T-helper 22 cell (primary cell): ENCODE results near the gene MRPL30.
"Not testable (repeated sequence)": the region's sequence is repeated elsewhere in the genome, so short reads cannot be mapped to it uniquely, and the experiment has no call there.

Experiments used
- DNase-seq: peaks from one replicate; pipeline ENCODE4 v3.0.0-alpha.2; 2020; ENCODE audit warnings: low read depth

The MRPL30 gene

DNA sequence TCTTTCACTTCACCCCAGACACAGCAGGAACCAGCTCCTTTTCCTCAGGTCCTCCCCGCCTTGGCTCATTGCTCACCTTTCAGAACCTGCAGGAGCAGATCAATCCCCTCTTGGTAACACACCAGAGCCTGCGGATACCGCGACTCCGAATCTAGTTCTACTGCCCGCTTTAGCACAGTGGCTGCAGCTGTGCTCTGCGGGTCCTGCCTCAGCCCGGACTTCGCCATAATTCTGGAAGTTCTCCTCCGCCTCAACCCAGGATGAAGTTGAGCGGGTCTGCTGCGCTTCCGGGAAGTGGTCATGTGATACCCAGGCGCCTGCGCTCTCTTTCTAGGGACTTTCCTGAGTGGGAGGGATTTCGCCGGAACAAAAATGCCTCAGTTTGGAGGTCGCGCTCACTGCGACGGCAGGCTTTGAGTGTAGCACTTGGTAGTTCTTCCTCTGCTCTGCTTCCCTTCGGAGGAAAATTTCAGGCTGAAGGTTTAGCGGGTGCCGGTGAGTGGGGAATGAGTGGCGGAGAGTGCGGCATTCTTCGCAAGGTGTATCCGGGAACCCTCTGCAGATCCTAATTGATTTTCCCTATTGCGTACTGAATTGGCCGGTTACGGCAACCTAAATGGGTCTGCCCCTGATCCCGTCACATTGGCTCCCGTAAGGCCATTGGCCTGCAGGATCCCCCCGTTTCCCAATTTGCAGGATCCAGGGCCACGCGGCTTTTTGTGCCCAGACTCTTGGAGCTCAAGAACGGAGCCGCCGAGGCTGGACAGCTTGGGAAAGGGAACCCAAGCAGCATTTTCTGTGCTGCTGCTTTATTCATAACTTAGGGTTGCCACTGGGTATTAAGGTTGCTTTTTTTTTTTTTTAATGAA, at the start of gene MRPL30, which contains the start of gene MITD1:
MRPL30 (plus strand) TSS at position 430 of the 869 bp plus-strand sequence. CDS start 5,020 bp downstream, outside the sequence.
MITD1 (minus strand) TSS at position 304 of the 869 bp plus-strand sequence; CDS start at position 227, 77 bp downstream.
- DNase-seq = peak; percentile 85

DNA sequence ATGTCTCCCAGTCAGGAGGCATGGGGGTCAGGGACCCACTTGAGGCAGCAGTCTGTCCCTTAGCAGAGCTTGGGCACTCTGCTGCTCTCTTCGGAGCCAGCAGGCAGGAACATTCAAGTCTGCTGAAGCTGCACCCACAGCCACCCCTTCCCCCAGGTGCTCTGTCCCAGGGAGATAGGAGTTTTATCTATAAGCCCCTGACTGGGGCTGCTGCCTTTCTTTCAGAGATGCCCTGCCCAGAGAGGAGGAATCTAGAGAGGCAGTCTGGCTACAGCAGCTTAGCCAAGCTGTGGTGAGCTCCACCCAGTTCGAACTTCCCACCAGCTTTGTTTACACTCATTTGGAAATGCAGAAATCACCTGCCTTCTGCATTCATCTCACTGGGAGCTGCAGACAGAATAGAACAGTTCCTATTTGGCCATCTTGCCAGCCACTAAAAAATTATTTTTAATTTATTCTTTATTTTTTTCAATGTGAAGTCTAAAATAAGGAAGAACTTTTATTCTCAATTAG, 45.9 kb upstream of the MRPL30 start:
- not testable (repeated sequence) for DNase-seq

DNA sequence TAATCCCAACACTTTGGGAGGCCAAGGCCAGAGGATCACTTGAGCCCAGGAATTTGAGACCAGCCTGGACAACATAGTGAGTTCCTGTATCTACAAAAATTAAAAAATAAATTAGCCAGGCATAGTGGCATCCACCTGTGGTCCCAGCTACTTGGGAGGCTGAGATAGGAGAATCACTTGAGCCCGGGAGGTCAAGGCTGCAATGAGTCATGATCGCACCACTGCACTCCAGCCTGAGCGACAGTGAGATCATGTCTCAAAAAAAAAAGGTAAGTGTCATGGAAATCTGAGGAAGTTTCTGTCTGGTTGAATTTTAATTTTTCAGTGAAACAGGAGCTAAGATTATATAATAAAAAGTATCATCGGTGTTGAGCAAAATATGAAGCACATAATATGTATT, 42.0 kb upstream of the MRPL30 start:
- no peak for DNase-seq

DNA sequence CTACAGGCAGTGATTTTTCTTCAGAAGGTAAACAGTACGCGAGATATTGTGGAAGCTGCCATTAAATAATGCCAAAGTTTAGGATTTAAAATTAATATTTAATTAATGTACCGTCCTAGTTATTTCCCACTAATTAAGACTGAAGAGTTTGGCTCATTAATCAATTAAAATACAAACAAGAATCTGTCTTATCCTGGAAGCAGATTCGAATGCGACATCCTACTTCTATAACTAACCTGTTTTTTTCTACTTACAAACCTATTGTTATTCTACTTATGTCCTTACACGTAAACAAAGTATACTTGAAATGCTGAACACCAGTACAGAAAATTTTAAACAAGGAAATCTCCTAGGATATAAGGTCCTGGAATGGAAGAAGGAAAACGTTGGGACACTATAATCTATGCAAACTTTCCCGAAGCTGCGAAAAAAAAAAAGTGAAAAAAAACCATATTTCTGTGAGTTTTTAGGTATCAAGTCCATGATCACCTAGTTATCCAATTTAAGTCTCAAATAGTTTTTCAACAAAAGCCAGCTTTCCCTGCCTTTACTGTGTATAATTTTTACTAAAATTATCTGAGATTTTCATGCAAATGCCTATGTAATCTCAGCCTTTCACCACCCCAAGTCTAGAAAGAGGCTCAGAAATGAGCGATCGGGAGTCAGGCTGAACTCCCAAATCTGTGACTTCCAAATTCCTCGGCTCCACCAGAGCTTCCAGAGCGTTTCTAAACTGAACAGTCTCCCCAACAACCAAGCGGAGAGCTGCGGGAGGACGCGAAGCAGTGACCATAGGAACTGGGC, 40.7 kb upstream of the MRPL30 start:
- DNase-seq = no peak

DNA sequence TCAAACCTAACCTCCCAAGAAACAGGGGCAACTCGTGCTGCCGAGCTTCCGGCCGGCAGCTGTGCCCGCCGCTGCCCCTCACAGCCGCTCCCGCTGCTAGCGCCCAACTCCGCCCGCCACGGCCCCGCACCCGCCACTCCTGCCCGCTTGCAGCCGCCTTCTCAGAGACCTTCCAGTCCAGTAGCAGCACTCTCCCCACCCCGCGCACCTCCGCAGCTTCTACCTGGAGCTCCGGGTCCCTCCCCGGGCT, 40.2 kb upstream of the MRPL30 start:
- no peak for DNase-seq

DNA sequence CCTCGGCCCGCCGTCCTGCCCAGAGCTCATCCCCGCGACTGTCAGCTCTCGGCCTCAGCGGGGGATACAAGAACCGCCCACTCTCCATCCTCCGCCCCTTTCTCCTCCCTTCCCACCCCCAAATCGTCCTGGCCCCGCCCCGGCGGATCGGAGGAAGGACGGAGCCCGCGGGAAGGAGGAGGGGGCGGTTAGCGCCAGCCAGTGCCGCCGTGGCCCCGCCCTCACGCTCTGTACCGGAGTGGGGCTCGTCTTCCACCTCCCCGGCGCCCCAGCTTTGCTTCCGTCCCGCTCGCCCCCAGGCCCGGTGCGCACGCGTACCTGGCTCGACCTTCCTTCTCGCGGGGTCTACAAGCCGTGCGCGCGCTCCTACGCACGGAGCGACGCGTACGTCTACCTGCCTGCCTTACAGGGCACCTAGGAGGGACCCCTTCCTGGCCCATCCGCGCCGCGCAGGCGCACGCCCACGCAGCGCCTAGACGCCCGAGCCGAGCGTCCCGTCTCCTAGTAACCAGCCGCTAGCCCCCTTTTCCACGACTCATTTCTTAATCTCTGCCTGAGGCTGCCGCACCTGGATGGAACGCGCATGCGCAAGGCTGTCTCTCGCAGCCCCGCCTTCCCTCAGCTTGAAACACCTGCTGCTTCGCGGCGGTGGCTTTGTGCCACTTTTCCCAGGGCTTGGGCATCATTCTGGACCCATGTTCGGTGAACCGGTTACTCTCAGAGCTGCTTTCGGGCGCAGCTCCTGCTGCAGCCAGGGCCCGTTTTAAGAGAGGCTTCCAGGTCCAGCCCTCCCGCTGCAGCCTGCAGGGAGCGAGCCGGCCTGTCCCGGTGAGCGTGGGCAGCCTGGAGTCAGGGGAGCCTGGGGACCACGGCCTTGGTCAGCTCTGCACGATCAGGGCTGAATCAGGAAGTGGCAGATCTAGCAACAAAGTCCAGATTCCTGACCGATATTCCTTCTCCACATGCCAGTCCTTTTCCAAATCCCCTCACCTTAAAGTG, 39.6 kb upstream of the MRPL30 start, which contains the start of gene C2orf15:
C2orf15 (plus strand) TSS at position 598 of the 999 bp plus-strand sequence. CDS start 8,852 bp downstream, outside the sequence.
- peak; percentile 96 for DNase-seq

DNA sequence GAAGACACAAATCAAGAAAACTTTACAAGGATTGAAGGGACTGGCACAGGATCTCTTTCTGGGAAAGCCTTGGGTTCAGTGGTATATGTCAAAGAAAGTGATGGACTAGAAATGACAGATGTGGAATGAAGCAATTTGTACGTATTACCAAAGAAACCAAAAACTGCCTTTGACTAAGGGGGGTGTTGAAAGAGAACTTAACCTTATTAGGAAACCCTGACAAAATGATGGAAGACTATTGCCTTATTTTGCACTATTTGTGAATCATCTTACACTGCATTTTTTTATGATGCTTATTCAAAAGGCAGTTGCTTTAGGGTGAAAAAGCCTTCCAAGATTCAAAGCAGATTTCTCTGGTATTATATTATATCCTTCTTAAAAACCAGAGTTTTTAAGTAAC, 30.3 kb upstream of the MRPL30 start:
- no peak for DNase-seq

DNA sequence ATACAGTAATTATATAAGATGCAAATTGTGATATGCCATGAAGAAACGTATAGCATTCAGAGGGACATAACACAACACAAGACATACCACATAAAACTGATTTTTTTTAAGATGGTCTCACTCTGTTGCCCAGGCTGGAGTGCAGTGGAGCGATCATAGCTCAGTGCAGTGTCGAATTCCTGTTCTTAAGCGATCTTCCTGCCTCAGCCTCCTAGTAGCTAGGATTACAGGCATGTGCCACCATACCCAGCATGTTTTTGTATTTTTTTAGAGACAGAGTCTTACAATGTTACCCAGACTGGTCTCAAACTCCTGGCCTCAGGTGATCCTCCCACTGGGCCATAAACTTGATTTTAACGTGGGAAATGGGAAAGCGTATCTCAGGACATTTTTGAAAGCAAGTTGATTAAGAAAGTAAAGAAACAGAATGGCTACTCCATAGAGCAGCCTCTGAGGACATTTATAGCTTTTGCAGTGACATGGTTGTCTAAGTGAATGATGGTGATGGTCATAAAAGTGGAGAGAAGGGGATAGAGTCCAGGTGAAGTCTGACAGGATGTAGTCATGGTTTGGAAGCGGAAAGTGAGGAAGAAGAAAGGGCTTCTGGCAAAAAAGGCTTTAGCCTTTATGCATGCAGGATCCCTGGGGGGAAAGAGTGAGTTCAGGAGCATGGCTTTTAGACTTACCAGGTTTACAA, 28.6 kb upstream of the MRPL30 start:
- no peak for DNase-seq

DNA sequence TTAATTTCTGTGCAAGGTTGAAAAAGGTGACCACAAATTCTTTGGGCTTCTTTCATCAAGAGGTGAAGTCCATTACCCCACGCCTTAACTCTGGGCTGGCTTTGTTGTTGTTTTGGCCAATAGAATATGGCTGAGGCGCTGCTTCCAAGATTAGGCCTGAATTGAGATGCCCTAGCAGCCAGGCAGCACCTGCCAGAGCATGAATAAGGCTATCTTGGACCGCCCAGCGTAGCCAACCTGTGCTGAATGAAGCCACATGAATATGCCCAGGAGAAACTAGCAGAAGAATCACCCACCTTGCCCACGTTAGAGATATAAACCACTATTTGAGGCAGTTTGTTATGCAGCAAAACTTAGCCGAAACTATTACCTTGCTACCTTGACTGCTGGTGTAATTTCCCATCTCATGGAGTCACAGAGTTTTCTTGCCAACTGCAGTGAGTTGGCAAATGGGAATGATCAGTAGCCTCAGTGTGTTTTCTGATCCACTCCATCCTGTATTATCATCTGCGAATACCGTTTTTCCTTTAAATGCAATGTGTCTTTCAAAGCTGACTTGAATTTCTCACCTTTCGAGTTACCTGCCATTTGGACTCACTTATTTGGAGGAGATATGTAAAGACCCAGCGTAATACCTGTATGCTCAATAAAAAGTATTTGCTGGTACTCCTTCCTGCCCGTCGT, 26.9 kb upstream of the MRPL30 start:
- DNase-seq = no peak

DNA sequence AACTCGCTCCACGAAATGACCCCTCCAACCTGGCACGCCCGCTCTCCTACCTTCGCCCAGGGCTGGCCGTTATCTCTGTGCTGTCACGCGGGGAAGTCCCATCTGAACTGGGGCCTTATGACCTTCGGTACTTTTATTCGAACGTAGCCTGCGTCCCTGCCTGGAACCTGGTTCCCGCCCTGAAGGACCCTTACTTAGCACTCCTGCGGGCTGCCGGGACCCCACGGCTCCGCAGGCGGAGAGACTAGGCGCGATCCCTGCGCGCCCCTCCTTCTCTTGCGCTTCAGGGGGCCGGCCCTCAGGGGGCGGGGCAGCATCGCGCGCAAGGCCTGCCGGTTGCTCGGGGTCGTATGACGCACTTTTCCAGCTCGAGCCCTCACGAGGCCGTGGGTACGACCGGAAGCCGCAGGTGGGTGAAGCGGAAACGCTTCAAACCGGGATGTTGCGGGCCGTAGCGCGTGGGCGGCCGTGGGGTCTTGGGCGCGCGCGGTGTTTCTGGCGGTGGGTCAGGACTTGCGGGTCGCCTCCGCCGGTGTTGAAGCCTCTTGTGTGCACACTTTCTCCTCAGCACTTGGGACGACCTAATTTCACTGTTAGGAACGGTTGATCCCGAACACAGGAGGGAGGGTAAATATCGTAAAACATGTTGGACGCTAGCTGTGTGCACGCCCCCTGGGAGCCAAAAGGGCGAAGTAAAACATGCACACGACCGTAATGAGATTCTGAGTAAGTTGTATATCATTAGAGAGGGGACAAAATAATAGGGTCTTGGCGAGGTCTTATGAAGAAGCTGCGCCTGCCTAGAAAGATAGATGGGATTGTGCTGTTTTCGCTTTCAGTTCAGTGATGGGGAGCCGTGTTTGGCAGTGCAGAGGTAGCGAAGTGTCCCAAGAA, 26.1 kb upstream of the MRPL30 start, which contains the start of the genes LIPT1 and TSGA10:
LIPT1 (plus strand) TSS at position 325 of the 894 bp plus-strand sequence. CDS start 6,991 bp downstream, outside the sequence.
TSGA10 (minus strand) TSS at position 300 of the 894 bp plus-strand sequence. CDS start 45,503 bp downstream, outside the sequence.
- peak; percentile 87 for DNase-seq

DNA sequence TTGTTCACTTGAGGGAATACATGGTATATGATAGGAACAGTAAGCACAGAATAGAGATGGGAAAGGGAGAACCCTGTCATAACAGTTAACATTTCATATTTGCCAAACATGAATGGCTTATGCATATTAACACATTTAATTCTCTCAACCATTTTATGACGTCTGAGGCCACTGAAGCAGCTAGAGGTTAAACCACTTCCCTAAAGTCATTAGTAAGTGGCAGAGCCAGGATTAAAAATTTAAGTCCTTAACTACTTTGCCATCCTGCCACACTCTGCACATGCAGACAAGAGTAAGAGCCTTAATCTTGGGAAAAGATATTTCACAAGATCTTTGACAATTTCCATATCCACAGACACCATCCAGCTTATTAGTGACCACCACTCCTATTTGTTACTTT, 24.1 kb upstream of the MRPL30 start:
- DNase-seq = no peak

DNA sequence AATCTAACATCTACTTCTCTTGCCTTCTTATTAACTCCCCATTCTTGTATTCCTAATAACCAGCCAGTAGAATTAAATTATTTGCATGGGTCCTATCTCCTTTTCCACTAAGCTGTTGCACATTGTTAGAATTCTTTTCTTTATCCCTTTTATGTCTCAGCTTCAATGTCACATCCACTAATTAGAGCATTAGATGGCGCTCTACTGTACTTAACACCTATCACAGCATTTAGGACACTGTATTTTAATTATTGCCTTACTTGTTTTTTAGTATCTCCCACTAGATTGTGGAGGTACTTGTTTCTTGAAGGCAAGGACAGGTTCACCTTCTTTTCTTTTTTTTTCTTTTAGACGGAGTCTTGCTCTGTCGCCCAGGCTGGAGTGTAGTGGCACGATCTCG, 22.4 kb upstream of the MRPL30 start:
- DNase-seq = no peak

DNA sequence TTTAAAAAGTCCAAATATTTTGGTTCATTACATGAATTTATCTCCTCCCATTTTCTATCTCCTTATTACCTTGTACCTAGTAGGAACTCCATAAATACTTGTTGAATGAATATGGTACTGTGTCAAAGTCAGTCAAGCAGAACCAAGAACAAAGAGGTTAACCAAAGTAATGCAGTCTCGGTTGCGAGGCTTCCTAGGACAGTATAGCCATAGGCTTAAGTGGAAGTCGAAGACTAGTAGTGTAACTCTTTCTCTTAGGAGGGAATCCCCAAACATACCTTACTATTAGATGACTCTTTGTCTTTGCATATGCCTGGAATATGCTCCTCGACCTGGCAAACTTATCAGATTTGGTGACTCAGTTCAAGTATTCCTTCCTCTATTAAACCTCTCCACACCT, 21.4 kb upstream of the MRPL30 start:
- DNase-seq = no peak

DNA sequence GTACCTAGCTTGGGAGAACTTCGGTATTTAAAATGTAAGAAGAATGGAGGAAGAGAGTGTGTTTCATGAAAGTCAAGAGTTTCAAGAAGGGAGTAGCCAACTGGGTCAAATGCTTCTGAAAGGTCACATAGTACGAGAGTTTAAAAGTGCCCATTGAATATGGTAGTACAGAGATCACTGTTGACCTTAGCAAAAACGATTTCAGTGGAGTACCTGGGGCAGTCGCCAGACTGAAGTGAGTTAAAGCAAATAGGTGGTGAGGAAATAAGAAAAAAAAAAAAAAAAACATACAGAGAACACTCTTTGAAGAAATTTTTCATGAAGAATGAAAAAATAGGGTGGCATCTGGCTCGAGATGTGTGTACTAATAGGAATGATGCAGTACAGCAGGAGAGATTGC, 14.8 kb upstream of the MRPL30 start:
- DNase-seq = no peak

DNA sequence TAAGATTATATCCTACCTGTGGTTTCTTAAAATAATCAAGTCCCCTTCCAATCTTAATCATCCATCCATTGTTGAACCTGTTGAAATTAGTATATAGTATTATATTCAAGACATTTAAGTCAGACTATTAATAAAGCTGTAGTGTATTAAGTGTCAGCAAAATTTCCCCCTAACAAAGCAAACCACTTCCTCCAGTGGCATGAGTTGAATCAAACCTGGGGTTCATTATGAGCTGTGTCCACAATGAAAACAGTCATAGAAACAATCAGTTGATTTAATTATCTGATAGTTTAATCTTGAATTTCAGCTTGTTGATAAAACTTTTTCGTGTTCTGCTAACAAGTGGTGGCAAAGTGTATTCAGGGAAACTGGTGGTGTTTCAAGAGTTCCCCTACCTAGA, 11.4 kb upstream of the MRPL30 start:
- DNase-seq = no peak

DNA sequence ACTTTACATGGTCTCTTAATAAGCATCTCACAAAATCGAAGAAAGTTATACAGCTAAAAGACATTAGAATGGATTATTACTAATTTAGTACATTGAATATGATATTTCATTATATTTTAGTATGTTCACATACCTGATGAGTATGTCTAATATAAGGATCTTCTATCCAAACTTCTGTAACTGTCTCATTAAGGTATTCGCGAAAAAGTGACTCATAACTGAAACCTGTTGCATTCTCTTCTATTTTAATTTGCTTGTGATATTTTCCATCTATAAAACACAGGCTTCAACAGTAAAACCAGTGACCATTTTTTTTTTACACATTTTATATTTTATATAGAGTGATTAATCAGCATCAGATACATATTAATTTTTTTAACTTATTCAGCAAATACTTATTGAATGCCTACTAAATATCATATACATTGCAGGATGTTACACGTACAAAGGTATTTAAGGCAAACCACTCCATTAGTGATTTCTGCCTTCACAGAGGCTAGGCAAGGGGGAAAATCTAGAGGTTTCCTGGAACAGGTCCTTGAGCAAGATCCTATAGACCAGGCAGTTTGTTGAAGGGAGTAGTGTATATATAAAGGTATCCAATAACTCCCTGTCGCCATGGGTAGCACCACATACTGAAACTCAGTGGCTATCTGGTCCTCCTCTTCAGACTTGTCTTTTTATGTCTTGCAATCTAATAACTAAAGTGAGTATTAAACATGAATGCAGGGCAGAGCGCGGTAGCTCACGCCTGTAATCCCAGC, 9.4 kb upstream of the MRPL30 start:
- no peak for DNase-seq

DNA sequence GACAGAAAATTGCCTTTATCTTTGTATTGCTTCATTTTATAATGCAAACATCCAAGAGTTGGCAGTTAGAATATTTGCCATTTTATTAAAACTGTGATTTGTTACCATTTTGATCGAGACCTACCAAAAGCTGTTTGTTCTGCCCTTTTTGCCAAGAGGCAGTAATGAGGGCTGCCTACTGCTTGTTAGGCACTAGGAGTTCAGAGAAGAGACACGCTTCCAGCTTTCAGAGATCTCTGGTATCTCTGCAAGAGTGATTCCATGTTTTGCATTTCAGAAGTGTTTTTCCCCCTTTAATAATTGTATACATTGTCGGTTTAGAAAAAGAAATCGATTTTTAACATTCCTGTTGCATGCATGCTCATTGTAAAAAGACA, 628 bp downstream of the MRPL30 start:
- no peak for DNase-seq

DNA sequence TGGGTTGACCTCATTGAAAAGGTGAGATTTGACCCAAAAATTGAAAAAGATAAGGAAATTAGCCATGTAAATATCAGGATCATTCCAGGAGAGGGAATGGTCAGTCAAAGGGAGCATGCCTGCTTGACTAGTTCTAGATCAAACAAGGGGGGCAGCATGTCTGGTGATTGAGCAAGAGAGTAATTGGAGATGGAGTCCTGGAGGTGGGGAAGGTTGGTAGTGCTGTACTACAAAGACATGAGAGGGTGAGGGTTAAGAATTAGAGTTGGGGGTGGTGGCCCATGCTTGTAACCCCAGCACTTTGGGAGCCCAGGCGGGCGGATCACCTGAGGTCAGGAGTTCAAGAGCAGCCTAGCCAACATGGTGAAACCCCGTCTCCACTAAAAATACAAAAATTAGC, 2.0 kb downstream of the MRPL30 start:
- no peak for DNase-seq
